GM18499 (cell line): ENCODE data around the gene RTN4IP1.
"Not testable (repeated sequence)": the region's sequence is repeated elsewhere in the genome, so short reads cannot be mapped to it uniquely, and the experiment has no call there.

Source experiments
- ATAC-seq: cut with Tn5 transposase; IDR thresholded peaks from one replicate; pipeline ENCODE4 v1.9.1; 2021; ENCODE audit warnings: moderate number of reproducible peaks; ENCODE audit not compliant: insufficient read depth, unreplicated experiment

Gene RTN4IP1

DNA sequence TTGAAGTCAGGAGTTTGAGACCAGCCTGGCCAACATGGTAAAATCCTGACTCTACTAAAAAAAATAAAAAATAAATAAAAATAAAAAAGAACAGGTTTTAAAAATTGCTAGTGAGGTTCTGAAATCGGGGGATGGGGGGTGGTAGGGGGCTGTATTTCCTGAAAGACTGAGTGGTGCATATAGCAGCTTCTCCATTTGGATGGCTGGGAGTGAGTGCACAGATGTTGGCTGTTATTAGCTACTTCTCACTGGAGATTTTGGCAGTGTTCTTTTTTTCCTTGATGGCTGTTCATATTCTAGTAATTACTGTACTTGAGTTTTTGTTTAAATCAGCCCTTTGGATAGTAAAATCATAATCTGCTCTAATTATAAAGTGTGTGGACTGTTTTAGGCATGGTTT is 79.8 kb downstream of the RTN4IP1 start:
- ATAC-seq = no peak

DNA sequence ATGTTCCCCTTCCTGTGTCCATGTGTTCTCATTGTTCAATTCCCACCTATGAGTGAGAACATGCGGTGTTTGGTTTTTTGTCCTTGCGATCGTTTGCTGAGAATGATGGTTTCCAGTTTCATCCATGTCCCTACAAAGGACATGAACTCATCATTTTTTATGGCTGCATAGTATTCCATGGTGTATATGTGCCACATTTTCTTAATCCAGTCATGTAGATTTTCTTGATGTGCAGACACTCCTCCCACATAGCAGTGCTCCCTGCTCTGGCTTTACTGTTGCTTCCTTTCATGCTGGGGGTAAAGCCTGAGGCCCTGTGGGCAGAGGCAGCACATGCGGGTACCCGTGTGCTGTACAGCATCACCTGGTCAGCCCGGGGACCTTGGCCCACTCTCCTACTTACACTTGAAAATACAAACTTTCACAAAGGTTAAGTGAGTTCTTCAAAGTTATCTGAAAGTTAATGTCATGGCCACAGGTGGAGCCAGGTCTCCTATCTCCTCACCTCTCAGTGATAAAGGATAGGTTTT is 80.3 kb downstream of the RTN4IP1 start:
- not testable (repeated sequence) for ATAC-seq

DNA sequence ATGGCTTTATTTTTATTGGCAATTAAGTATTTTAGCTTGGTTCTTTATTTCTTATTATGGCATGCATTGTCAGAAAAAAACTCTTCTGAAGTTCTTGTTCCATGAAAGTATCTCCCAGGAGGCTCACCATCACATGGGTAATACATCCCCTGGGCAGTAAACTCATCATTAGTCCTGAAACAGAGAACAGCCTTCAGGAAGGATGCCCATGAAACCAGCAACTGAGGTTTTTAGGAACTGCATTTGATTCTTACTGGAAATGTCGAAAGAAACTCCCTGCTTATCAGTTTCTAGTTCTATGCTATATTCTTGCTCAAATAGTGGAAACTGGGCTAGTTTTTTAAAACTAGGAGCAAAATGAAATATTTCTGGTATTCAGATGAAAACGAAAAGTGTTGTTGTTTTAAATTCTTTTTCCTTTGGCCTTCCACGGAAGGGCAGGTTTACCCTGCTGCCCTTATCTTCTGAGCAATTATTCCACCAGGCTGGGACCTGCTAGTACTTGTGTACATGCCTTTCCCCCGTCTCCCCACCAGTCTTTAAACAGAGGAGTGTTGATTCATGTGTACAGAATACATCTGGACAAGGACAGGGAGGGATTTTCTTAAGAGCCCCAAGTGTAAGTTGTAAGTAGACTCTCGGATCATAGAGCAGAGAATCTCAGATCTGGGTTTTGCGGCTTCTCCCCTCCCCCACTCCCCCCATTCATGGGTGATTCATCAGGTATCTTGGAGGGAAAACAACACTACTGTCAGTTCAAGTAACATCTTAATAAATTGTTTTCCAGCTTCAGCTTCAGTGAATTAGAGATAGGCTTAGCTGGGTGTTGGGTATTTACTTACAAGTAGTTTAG is 81.5 kb downstream of the RTN4IP1 start:
- ATAC-seq = no peak

DNA sequence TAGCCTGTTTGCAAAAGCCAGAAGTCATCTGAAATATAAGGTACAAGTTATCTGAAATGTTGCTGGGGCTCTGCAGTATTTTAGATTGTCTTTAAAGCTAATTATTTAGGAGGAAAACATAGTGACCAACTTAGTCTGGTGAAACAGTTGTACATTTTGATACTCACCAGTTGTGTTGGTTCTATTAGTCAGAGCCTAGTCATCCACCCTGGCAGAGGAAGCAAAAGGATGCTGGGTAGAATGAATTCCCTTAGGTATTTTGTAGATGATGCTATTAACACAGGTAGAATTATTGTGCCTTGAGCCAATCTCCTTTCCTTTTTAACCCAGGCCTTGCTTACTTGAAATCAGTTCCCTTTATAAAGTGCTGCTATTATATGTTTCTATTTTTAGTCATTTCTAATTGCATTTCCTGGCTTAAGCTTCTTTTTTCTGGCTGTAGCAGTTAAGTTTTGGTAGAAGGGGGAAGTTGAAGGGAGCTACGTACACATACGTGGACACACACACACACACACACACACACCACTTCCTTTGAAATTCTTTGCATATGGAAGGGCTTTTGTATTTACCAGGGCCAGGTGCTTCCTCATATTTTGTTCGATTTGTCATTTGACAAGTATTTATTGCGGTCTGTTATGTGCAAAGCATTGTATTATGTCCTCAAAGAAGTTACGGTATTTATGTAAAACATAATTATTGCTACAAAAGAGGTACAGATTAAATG is 82.4 kb downstream of the RTN4IP1 start:
- ATAC-seq = no peak

DNA sequence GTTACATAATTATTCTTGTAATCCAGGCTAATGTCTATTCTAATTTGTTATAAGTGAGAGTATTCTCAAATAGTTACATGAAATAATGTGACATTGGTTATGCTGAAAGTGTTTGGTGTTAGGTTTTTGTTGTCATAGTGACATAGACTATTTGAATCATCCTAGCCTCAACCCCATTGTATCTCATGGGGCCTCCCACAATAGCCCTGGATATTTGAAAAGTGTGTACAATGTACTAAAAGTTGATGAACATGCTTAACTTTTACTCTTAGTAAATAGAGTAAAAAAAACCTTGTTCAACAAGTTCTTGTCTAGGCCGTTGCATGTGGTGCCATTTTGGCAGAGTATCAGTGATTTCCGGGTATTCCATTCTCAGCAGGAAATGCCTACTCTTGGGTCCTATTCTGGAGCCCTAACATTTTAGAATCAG is 83.0 kb downstream of the RTN4IP1 start:
- ATAC-seq = no peak

DNA sequence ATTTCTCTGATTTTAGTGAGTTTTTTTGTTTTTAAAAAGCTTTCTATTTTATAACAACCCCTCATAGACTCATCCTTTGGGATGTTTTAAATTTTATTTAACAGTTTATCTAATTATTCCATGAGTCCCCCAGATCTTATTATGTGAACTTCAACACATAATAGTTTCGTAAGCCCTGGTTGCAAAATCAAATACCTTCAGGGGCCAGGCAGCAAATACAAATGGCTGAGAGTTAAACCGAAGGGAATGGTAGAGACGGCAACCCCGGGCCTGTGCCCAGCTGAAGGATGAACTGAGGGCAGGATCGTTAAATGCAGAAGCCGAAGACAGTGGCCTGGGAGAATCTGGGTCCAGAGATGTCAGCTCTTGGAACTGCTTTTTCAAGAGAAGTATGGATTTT is 88.4 kb downstream of the RTN4IP1 start:
- no peak for ATAC-seq

DNA sequence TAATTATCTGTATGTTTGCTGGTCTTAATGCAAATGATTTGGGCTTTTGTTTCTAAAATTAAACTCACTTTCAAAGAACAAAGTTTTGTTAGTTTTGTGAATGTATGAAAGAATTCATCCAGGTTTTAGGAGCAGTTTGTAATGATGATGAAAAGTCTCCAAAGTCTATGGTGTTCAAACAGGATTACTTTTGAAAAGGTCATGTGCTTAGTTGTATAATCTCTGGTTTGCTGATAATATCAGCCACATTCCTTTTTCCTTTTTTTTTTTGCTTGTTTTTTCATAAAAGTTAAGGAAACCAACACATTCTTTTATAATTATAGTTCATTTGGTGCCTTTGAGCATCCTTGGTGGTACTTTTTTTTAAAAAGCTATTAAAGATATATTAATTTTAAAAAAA is 88.9 kb downstream of the RTN4IP1 start:
- no peak for ATAC-seq

DNA sequence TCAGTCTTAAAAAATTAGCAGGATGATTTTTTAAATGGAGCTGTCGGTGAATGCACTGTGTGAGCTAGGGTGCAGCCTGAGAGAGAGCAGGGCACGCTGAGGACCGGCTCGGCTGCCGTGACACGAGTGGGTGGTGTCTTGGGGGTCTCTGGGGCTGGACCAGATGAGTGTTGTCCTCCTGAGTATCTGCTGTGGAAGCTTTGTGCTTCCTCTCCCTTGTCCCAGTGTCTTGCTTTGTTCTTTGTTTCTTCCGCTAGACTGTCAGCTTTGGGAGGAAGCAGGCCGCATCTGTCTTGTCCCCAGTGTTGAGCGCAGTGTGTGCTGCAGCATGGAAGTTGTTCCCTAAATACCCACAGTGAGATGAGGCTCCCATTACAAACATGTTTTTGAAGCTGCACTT is 89.4 kb downstream of the RTN4IP1 start:
- no peak for ATAC-seq

DNA sequence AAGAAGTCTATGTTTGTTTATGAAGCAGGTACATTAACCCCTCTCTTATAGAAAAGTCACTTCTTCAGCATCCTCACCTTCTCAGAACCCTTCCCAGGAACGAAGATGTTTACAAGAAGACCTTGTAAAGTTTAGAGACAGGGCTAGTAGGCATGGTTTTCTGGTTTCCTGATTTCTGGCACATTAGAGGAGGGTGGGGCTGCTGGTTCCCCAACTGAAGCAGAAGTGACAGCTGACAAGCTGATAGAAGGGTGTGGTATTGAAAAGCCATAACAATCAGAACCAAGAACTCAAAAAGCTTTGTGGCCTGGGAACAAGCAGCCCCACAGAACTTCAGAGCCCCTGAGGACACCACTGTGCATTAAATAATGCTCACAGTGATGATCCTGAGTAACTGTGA is 91.2 kb downstream of the RTN4IP1 start:
- no peak for ATAC-seq

DNA sequence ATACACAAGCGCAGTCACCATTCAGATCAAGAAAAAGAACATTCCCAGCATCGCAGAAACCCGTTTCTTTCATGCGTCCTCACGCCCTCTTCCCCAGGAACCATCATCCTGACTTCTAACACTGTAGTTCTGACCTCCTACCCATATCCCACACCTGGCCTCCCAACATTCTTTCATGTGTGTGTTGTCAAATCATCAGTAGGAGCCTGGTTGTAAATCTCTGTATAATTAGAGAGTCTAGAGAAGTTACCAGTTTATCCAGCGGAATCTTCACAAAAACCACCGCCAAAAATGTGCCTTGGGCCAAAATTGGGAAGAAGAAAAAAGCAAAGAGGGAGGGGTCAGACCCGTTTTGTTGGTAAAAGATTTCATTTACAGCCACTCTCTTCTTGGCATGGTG is 91.6 kb downstream of the RTN4IP1 start:
- ATAC-seq = no peak

DNA sequence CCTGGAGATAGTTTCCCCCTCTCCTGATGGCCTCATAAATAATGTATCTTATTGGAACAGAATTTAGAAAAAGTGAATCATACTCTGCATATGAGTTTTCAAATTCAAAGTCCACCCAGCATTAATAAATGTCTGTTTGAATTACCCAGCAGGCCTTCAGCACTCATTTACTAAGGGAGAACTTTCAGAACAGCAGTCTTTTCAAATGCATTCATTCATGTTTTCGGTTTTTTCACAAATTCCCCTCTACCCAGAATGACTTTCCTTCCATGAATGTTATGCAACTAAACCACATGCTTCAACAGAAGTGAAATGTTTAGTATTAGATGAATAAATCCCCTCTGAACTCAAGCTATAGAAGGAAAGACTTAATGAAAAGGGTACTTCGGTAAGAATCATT is 92.4 kb downstream of the RTN4IP1 start:
- no peak for ATAC-seq

DNA sequence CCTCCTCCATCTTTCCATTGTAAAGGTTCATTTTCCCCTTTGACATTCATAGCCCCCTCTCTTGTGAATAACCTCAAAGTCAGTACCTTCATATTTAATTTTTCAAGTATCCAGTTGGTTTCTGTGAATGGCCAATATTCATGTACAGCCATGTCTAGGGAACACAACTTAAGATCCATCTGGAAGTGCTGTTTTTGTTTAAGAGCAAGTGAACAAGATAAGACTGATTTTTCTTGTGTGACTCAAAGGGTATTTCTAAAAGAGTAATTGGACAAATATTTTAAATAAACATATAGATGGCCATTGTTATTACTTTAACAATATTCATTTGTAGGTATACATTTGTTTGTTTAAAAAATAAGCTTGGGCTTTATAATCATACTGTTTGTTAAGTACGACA is 92.9 kb downstream of the RTN4IP1 start:
- no peak for ATAC-seq

DNA sequence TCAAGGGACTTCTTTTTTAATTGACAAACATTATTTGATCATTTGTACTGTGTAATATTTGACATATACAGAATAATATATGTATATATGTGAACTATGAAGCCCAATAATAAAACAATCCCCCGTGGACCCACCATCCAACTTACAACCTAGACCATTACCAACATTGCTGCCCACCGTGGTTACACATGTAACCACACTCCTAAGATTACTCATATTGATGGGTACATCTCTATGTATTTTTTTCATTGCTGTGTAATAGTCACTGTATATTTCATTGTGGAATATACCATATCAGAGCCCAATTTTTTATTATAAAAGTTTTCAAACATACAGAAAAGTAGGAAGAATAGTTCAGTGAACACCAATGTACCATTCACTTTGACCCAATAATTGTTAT is 94.3 kb downstream of the RTN4IP1 start:
- no peak for ATAC-seq

DNA sequence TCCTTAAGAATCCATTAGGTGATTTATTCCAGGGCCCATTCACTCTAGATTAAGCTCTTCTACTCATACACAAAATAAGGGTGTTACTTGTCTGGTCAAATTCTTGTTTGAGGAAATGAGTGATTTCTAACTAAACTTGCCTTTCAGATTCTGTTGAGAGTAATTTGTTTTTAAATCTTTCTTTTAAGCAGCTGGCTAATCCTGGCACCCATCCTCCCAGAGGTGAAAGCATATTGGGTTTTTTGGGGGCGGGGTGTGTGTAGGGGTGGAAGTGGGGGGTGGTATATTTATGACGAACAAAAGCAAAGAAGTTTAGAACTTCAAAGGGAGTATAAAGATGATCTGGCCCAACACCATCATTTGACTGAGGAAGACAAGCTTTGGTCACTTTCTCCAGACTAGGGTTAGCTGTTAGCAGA is 94.7 kb downstream of the RTN4IP1 start:
- no peak for ATAC-seq

DNA sequence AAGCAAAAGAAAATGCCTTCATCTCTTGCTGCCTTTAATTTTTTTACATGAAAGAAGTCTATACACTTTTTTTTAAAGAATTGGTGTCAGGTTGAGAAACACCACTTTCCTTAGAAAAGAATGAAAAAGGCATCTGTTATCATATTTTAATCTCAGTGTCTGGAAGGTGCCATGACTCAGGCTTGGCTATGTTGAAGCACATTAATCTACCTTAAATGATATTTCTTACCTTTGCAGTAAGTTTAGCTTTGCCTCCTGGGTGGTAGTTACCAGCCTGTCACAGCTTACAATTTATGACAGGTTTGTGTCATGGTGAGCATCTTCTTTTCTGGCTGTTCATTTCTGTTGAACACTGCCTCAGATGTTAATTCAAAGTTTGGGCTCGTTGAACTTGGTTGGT is 95.3 kb downstream of the RTN4IP1 start:
- ATAC-seq = no peak

DNA sequence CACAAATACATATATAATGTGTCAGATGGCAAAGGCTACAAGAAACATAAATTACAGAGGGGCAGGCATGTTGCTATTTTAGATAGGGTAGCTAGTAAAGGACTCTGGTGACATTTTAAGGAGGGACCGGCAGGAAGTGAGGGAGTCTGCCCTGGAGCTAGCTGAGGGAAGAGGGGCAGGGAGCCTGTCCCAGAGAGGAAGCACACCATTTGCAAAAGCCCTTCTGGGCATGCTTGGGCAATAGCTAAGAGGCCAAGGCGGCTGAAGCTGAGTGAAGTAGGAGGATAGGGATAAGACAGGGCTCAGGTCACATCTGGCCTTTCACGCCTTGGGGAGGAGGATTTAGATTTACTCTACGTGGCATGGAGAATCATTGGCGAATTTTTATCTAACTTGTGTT is 96.2 kb downstream of the RTN4IP1 start:
- no peak for ATAC-seq

DNA sequence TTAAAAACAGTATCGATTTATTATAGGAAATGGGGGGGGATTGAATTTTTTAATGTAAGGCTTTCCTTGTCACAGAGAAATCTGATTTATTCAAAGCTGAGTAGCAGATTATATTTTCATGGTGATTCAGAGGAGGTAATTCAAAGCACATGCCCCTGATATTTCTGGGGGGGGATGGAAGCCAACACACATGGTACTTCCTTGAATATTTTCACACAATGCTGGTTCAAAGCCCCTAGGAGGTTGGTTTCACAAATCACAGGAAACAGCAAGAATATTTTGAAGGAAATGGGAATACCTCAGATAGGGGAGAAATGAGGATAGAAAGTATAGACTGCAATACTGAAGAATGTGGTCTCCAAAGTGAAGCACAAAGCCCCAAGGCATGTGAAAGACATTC is 98.8 kb downstream of the RTN4IP1 start:
- ATAC-seq = no peak

DNA sequence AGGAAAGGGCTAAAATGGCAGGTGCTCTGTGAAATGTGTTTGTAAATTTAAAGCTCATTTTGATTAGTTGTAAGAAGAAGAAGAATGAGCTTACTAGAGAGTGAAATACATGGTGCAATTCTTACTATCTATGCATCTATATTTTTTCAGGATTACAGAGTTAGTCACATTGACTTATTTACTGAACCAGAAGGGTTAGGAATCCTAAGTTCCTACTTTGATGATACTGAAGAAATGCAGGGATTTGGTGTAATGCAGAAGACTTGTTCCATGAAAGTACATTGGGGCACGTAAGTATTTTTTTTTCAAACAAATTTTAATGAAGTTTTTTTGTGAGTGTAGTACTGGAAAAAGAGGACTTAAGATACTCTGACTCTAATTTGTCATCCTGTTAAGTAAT is 99.3 kb downstream of the RTN4IP1 start:
- no peak for ATAC-seq

DNA sequence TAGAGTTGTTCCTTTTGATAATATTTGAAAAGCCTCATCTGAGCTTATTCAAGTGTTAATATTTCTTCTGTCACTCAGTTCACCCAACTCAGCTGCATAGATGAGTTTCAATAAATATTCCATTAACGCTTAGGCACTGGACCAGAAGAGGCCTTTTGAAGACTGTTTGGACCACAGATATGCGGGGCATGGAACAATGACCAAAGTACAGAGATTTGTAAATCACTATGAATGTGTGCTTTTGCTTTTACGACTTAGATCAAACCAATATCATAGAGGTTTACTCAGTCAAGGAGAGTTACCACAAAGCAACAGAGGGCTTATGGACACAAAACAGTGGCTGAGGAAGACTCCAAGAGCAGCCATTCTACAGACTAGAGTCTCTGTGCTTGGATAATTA is 99.9 kb downstream of the RTN4IP1 start:
- no peak for ATAC-seq

DNA sequence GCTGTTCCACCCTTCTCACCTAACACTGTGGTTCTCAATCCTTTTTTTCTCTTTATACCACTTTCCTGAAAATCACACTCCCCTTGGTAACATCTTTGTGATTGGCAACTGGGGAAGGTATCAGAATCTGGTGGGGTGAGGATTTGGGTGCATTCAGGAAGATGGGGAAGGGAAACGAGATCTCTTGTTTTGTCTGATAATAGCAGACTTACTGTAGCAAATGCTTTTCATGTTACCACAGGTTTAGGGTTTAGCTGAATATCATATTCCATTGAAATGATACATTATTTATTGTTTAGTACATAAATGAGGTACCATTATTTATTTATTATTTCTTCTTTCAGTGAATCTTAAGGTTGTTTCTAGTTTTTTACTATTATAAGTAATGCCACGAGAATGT is 100.8 kb downstream of the RTN4IP1 start:
- no peak for ATAC-seq

DNA sequence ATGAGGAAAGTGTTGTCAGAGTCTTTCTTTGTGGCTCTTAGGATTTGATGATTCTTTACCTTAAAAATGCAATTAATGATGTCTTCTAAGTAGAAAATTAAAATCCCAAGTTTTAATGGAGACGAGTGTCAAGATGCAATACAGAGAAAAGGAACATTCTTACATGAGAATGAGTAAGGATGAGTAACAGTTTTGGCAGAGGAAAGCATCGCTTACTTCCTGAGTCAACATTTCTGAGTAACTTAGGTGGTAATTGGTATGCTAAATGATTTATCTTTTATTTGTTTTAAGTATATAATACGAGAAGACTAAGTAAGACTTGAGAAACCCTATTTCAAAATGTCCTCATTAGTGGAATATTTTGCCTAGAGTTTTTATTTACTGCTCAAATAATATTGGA is 101.3 kb downstream of the RTN4IP1 start:
- no peak for ATAC-seq

DNA sequence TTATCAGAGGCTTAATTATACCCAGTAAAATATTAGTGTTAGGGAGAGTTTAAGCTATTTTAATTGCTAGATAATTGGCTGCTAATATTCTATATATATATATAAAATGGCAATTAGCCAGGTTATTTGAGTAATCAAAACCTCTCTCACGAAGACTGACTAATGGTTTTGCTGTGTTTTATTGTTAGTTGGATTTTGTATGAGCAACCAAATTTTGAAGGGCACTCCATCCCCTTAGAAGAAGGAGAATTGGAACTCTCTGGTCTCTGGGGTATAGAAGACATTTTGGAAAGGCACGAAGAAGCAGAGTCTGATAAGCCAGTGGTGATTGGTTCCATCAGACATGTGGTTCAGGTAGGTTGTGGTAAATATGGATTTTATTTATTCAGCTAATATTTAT is 102.2 kb downstream of the RTN4IP1 start:
- ATAC-seq = no peak
